Gastrocnemius medialis (tissue), 4 donors: Measurements from ENCODE around the gene DRC1.

ENCODE experiments used
- POLR2A ChIP-seq, 2 donors: fragments of 450-650 bp; IDR thresholded peaks; one replicate each; pipeline ENCODE4 v1.6.1; 2017; ENCODE audit warnings: antibody characterized with exemption in 2 of 2, mild to moderate bottlenecking in 2 of 2, moderate library complexity in 2 of 2
- TF ChIP-seq, protein P1 (sequence below), 5 experiments: fragments of 450-650 bp in 3 of 5; fragments of 200-600 bp in 2 of 5; sonication (generic) in 2 of 5; IDR thresholded peaks in 4 of 5; conservative IDR thresholded peaks in 1 of 5; 1 replicate in 4 of 5; 2 replicates in 1 of 5; pipeline ENCODE4 v1.5.1; 2016 to 2019; ENCODE audit warnings: antibody characterized with exemption in 5 of 5, mild to moderate bottlenecking in 3 of 5, moderate library complexity in 3 of 5

DNA sequence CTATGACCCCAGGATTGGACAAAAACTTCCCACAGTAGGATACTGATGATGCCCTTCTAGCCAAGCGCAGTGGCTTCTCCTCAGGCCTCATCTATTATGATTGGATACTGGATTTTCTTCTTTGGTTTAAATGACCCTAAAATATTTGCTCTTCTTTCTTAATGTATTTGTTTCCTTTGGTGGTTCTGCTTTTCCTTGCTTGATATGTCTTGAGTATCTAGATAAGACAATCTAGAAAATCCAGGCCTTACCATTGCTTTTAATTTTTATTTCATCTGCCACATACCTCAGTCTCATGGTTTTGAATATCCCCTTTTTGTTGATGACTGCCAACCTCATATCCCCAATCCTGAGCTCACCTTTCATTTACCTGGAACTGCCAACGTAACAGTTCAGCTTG, 40.6 kb downstream of the DRC1 start:
- TF ChIP-seq, protein P1, sequence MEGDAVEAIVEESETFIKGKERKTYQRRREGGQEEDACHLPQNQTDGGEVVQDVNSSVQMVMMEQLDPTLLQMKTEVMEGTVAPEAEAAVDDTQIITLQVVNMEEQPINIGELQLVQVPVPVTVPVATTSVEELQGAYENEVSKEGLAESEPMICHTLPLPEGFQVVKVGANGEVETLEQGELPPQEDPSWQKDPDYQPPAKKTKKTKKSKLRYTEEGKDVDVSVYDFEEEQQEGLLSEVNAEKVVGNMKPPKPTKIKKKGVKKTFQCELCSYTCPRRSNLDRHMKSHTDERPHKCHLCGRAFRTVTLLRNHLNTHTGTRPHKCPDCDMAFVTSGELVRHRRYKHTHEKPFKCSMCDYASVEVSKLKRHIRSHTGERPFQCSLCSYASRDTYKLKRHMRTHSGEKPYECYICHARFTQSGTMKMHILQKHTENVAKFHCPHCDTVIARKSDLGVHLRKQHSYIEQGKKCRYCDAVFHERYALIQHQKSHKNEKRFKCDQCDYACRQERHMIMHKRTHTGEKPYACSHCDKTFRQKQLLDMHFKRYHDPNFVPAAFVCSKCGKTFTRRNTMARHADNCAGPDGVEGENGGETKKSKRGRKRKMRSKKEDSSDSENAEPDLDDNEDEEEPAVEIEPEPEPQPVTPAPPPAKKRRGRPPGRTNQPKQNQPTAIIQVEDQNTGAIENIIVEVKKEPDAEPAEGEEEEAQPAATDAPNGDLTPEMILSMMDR (IDR thresholded peaks at IDR 0.05 in 4 of 5, conservative IDR thresholded peaks at IDR 0.05 in 1 of 5): no peak
- TF ChIP-seq POLR2A (IDR thresholded peaks at IDR 0.05): no peak
